B cell (primary cell): Measurements from ENCODE around the gene PARVA.

Experiments
- EZH2 ChIP-seq: IDR thresholded peaks from 2 replicates; pipeline ENCODE4 v1.6.1; 2012; ENCODE audit warnings: borderline replicate concordance, low read depth, mild to moderate bottlenecking, moderate library complexity, low read length; ENCODE audit not compliant: insufficient read depth, poor library complexity, severe bottlenecking
- TF ChIP-seq, protein P1 (sequence below): fragments of 200-600 bp; IDR thresholded peaks from one replicate; pipeline ENCODE4 v1.8.0; 2022; ENCODE audit warnings: antibody characterized with exemption, mild to moderate bottlenecking

DNA sequence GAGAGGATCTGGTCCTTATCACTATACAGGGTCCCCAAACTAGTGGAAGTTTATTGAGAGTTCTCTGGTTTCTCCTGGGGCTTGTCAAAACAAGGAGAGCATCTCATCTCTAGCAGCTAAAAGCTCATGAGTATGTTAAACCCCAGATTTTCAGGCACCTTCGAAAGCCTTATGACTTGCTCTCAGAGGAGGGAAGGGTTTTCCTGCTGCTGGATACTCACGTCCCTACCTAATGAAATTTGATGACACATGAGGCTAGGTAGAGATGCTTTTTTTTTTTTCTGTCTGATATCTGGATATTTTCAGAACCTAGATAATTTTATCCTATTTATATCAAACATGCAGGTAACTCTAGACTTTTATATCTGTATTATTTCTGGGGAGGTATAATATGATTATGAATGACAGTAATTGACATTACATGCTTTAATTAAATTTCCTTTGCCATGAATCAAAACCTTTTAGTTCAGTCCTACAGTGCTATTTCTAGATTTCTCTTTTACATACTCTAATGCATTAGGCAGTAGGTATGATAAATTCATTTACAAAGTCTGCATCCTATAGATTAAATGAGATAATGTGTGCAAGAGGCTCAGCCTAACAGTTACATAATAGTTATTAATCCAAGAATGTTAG is 73.9 kb downstream of the PARVA start:
- TF ChIP-seq, protein P1, sequence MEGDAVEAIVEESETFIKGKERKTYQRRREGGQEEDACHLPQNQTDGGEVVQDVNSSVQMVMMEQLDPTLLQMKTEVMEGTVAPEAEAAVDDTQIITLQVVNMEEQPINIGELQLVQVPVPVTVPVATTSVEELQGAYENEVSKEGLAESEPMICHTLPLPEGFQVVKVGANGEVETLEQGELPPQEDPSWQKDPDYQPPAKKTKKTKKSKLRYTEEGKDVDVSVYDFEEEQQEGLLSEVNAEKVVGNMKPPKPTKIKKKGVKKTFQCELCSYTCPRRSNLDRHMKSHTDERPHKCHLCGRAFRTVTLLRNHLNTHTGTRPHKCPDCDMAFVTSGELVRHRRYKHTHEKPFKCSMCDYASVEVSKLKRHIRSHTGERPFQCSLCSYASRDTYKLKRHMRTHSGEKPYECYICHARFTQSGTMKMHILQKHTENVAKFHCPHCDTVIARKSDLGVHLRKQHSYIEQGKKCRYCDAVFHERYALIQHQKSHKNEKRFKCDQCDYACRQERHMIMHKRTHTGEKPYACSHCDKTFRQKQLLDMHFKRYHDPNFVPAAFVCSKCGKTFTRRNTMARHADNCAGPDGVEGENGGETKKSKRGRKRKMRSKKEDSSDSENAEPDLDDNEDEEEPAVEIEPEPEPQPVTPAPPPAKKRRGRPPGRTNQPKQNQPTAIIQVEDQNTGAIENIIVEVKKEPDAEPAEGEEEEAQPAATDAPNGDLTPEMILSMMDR = no peak
- TF ChIP-seq EZH2 = no peak
